CD4-positive, CD25-positive, alpha-beta regulatory T cell (primary cell): ENCODE results near the gene CLEC20A. TPM values are rescaled to one million over a fixed set of nuclear protein-coding genes. Genes with fewer than 3 reads are reported as not detected.

ENCODE experiments used
- ATAC-seq, 2 donors: fragments of 150-1000 bp; cut with Tn5 transposase; one replicate each; pipeline ENCODE4 v1.10.0; 2021; ENCODE audit warnings: low read depth in 2 of 2, moderate number of reproducible peaks in 2 of 2, moderate library complexity in 1 of 2
- DNase-seq, 3 donors: peaks; one replicate each; pipeline versions ENCODE4 v3.0.0 to v3.0.0-alpha.2; 2012 to 2022; ENCODE audit warnings: mixed read lengths in 1 of 3
- H3K27ac ChIP-seq: one replicate; pipeline ENCODE4 v1.7.0; 2013; ENCODE audit warnings: mild to moderate bottlenecking, low read length; ENCODE audit not compliant: insufficient read depth, poor library complexity, severe bottlenecking
- H3K27me3 ChIP-seq: one replicate; pipeline ENCODE4 v1.7.0; 2013; ENCODE audit warnings: low read length; ENCODE audit not compliant: control insufficient read depth, insufficient read depth
- H3K36me3 ChIP-seq: one replicate; pipeline ENCODE4 v1.7.0; 2013; ENCODE audit warnings: mild to moderate bottlenecking, low read length, moderate library complexity; ENCODE audit not compliant: control insufficient read depth, insufficient read depth
- H3K4me1 ChIP-seq: 2 replicates; pipeline ENCODE4 v1.7.0; 2013; ENCODE audit warnings: mild to moderate bottlenecking, low read length; ENCODE audit not compliant: insufficient read depth, control insufficient read depth, poor library complexity, severe bottlenecking
- H3K4me3 ChIP-seq: one replicate; pipeline ENCODE4 v1.7.0; 2013; ENCODE audit warnings: low read depth, mild to moderate bottlenecking, low read length, moderate library complexity
- H3K9me3 ChIP-seq, 2 experiments: 1 replicate in 1 of 2; 2 replicates in 1 of 2; pipeline ENCODE4 v1.7.0; 2013; ENCODE audit warnings: low read length in 2 of 2, mild to moderate bottlenecking in 1 of 2, moderate library complexity in 1 of 2; ENCODE audit not compliant: control insufficient read depth in 2 of 2
- H3K27ac Mint-ChIP-seq, 3 donors: one replicate each; pipeline ENCODE4 v1.8.0; 2020 to 2022; ENCODE audit warnings: mild to moderate bottlenecking in 3 of 3, mixed read lengths in 3 of 3, moderate library complexity in 2 of 3
- H3K27me3 Mint-ChIP-seq: one replicate; pipeline ENCODE4 v1.8.0; 2022; ENCODE audit warnings: mild to moderate bottlenecking, mixed read lengths
- H3K36me3 Mint-ChIP-seq: one replicate; pipeline ENCODE4 v1.8.0; 2020; ENCODE audit warnings: mixed read lengths
- H3K4me1 Mint-ChIP-seq, 4 donors: one replicate each; pipeline ENCODE4 v1.8.0; 2020 to 2022; ENCODE audit warnings: mixed read lengths in 4 of 4, mild to moderate bottlenecking in 1 of 4
- H3K4me3 Mint-ChIP-seq, 4 donors: one replicate each; pipeline ENCODE4 v1.8.0; 2020 to 2022; ENCODE audit warnings: mild to moderate bottlenecking in 4 of 4, mixed read lengths in 4 of 4, moderate library complexity in 3 of 4
- H3K9me3 Mint-ChIP-seq, 7 donors: one replicate each; pipeline ENCODE4 v1.8.0; 2020 to 2022; ENCODE audit warnings: mixed read lengths in 7 of 7, mild to moderate bottlenecking in 3 of 7, moderate library complexity in 2 of 7
- polyA plus RNA-seq, 4 donors: library from polyadenylated mRNA; unstranded; fragments of 300-500 nt; fragmentation: Illumina TruSeq; gene quantifications; one replicate each; pipeline ENCODE4 v1.2.3, GENCODE V29; 2021
- total RNA-seq: library from RNA; stranded (reverse); gene quantifications from one replicate; pipeline ENCODE4 v1.2.3, GENCODE V29; 2022

Gene CLEC20A
- total and polyA plus RNA-seq, 5 donors from 2014 or later: 0.53 TPM; not detected in 4

DNA sequence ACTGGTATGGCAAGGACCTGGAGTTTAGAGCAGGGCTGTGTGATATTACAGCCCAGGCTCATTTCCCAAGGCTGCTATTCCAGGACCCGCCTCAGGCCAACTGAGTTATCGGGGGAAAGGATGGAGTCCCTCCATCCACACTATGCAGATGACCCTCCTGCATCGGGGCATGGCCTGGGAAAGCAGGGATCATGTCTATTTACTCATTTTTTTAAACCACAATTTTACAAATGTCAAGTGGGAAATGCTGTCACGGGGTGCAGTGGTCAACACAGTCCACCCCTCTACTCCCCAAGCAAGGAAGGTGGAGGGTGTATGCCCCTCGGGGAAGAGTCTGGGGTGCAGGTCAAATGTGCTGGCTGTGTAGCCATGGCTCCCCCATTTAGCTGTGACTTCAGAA, 6.1 kb upstream of the CLEC20A start:
- Mint-ChIP-seq H3K27ac (no peak overlapping the region), H3K4me3 (no peak overlapping the region), H3K9me3 (no peaks in the 10 kb centered on the region), H3K36me3 (no peaks in the 10 kb centered on the region), H3K27me3 (no peaks in the 10 kb centered on the region), H3K4me1 (no peaks in the 10 kb centered on the region)
- no peak for DNase-seq
- no peak for ATAC-seq
- no peaks in the 10 kb centered on the region for H3K4me1 ChIP-seq
- no peak overlapping the region for H3K4me3 ChIP-seq
- H3K27me3 ChIP-seq: no peaks in the 10 kb centered on the region
- no peak overlapping the region for H3K27ac ChIP-seq
- H3K36me3 ChIP-seq: no peaks in the 10 kb centered on the region
- H3K9me3 ChIP-seq: no peaks in the 10 kb centered on the region

DNA sequence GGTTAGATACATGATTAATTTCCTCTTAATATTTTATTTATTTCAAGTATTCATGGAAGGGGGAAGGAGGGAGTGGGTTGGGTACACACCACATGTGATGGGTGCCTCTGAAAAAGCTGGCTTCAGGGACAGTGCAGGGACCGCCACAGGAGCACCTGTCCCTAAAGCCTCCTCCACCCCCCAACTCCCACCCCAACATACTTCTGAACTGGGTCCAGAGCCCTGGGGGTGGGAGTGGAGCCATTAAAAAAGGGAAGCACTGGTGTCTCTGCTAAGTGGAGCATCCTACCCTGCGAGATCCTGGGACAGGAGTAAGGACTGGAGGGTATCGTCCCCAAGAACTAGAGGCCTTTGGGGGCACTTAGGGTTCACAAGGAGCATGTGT, 5.6 kb upstream of the CLEC20A start:
- no peak for ATAC-seq
- H3K27me3 ChIP-seq: no peaks in the 10 kb centered on the region
- Mint-ChIP-seq H3K36me3 (no peaks in the 10 kb centered on the region), H3K27ac (no peak overlapping the region), H3K4me3 (no peak overlapping the region), H3K4me1 (no peaks in the 10 kb centered on the region), H3K9me3 (no peaks in the 10 kb centered on the region), H3K27me3 (no peaks in the 10 kb centered on the region)
- no peaks in the 10 kb centered on the region for H3K4me1 ChIP-seq
- no peak for DNase-seq
- no peak overlapping the region for H3K27ac ChIP-seq
- H3K9me3 ChIP-seq: no peaks in the 10 kb centered on the region
- H3K36me3 ChIP-seq: no peaks in the 10 kb centered on the region
- no peak overlapping the region for H3K4me3 ChIP-seq

GRCh38 chr1:178501705-178502329, 5.1 kb upstream of the CLEC20A start:
- H3K4me1 Mint-ChIP-seq: no peaks in the 10 kb centered on the region
- no peaks in the 10 kb centered on the region for H3K36me3 Mint-ChIP-seq
- H3K9me3 Mint-ChIP-seq: no peaks in the 10 kb centered on the region
- Histone ChIP-seq H3K36me3 (no peaks in the 10 kb centered on the region), H3K27me3 (no peaks in the 10 kb centered on the region), H3K4me3 (no peak overlapping the region), H3K4me1 (no peaks in the 10 kb centered on the region), H3K27ac (no peak overlapping the region), H3K9me3 (no peaks in the 10 kb centered on the region)
- H3K4me3 Mint-ChIP-seq: no peak overlapping the region
- DNase-seq (peak in 2 of 3 donors; percentile 11 to 49), ATAC-seq (no peak)
- H3K27ac Mint-ChIP-seq: no peak overlapping the region
- no peaks in the 10 kb centered on the region for H3K27me3 Mint-ChIP-seq

DNA sequence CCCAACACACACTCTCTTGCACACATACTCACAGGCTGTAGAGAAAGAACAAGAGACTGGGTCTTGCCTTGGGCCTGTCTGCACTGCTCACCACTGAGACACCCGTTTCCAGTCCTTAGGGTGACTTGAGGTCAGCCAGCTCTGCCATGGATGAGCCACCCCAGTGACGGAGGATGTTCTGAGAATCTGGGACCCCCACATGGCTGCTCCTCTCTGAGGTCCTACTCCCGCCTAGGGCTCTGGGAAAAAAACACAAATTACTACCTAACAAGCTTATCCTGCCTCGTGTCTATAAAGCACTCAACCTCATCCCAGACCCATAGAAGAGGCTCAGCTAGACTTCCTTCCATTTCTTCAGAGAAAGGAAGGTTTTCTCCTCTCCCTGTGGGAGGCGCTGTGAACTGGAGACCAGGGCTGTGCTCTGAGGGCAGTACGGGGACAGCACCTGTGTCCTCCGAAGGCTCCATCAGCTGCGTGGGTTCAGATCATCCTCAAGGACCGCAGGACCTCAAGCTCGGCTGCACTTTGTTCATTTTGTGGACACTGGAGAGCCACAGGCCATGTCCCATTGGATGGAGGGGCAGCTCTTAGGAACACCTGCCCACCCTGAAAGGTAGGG, 4.3 kb upstream of the CLEC20A start:
- no peak for ATAC-seq
- H3K27me3 Mint-ChIP-seq: no peaks in the 10 kb centered on the region
- H3K4me1 ChIP-seq: no peaks in the 10 kb centered on the region
- H3K27ac Mint-ChIP-seq: no peak overlapping the region
- H3K4me1 Mint-ChIP-seq: no peaks in the 10 kb centered on the region
- H3K4me3 ChIP-seq: no peak overlapping the region
- H3K9me3 Mint-ChIP-seq: no peaks in the 10 kb centered on the region
- no peaks in the 10 kb centered on the region for H3K36me3 Mint-ChIP-seq
- DNase-seq: no peak
- H3K27ac ChIP-seq: no peak overlapping the region
- no peaks in the 10 kb centered on the region for H3K9me3 ChIP-seq
- no peak overlapping the region for H3K4me3 Mint-ChIP-seq
- no peaks in the 10 kb centered on the region for H3K27me3 ChIP-seq
- H3K36me3 ChIP-seq: no peaks in the 10 kb centered on the region

GRCh38 chr1:178500091-178500770, 3.5 kb upstream of the CLEC20A start:
- Histone ChIP-seq H3K27ac (no peak overlapping the region), H3K4me3 (no peak overlapping the region), H3K9me3 (no peaks in the 10 kb centered on the region), H3K36me3 (no peaks in the 10 kb centered on the region), H3K4me1 (no peaks in the 10 kb centered on the region), H3K27me3 (no peaks in the 10 kb centered on the region)
- Mint-ChIP-seq H3K9me3 (no peaks in the 10 kb centered on the region), H3K4me1 (no peaks in the 10 kb centered on the region), H3K27ac (no peak overlapping the region), H3K4me3 (no peak overlapping the region), H3K36me3 (no peaks in the 10 kb centered on the region), H3K27me3 (no peaks in the 10 kb centered on the region)
- ATAC-seq (no peak), DNase-seq (no peak)

DNA sequence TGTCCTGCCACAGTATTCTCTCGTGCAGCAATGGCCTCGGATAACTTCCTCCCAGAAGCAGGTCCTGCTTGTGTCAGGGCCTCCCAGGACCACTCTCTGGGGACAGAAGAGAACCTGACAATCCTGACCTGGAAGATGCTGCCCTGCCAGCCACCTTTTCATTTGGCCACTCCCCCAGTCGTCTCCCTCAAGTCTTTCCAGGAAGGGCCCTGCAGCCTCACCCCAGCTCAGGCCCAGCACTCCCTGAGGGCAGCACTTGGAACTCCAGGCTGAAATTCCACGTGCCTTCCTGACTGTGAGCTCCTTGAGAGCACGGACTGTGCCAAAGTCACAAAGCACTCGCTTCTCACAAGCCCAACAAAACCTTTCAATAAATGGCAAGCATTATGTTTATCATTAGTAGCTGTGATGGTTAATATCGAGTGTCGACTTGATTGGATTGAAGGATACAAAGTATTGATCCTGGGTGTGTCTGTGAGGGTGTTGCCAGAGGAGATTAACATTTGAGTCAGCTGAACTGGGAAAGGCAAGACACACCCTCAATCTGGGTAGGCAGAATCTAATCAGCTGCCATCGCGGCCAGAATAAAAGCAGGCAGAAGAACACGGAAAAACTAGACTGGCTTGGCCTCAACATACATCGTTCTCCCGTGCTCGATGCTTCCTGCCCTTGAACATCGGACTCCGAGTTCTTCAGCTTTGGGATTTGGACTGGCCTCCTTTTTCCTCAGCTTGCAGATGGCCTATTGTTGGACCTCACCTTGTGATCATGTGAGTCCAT, 2.3 kb upstream of the CLEC20A start:
- Mint-ChIP-seq H3K9me3 (no peaks in the 10 kb centered on the region), H3K36me3 (no peaks in the 10 kb centered on the region), H3K27me3 (no peaks in the 10 kb centered on the region), H3K4me1 (no peaks in the 10 kb centered on the region), H3K27ac (no peak overlapping the region), H3K4me3 (no peak overlapping the region)
- Histone ChIP-seq H3K27me3 (no peaks in the 10 kb centered on the region), H3K36me3 (no peaks in the 10 kb centered on the region), H3K27ac (no peak overlapping the region), H3K9me3 (no peaks in the 10 kb centered on the region), H3K4me1 (no peaks in the 10 kb centered on the region), H3K4me3 (no peak overlapping the region)
- ATAC-seq (no peak), DNase-seq (no peak)

DNA sequence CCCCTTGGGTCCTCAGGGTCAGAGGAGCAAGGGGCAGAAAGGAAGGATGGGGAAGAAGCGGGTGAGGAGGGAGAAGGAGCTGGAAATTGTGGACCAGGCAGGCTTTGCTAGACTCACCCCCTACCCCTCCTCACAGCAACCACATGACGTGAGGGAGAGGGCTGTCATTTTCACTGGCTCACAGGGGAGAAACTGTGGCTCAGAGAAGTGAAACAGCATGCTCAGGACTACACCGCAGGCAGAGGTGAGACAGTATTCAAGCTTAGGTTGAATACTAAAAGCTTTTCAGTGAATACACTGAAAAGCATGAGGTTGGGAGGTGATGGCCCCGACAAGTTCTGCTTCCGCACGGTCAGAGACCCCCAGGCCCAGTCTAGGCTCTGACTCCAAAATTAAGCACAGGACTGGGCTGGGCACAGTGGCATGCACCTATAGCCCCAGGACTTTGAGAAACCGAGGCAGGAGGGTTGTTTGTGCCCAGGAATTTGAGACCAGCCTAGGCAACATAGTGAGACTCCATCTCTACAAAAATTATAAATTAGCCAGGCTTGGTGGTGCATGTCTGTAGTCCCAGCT, 1.2 kb upstream of the CLEC20A start:
- H3K27me3 Mint-ChIP-seq: no peaks in the 10 kb centered on the region
- Histone ChIP-seq H3K36me3 (no peaks in the 10 kb centered on the region), H3K9me3 (no peaks in the 10 kb centered on the region), H3K4me3 (no peak overlapping the region), H3K4me1 (no peaks in the 10 kb centered on the region), H3K27ac (no peak overlapping the region), H3K27me3 (no peaks in the 10 kb centered on the region)
- no peaks in the 10 kb centered on the region for H3K36me3 Mint-ChIP-seq
- peaks cover 0 to 2% (median 0%) of the 10 kb centered on the region in 7 donors for H3K9me3 Mint-ChIP-seq
- no peak for DNase-seq
- no peak overlapping the region for H3K4me3 Mint-ChIP-seq
- H3K4me1 Mint-ChIP-seq: no peaks in the 10 kb centered on the region
- no peak for ATAC-seq
- no peak overlapping the region for H3K27ac Mint-ChIP-seq
